ENCODE results near the gene SHB.

GRCh38 chr9:37952731-37953130 is 116.3 kb downstream of the SHB start:
- TF ChIP-seq CTCF (IDR thresholded peaks at IDR 0.05) (no peak), POLR2A (IDR thresholded peaks at IDR 0.05) (no peak)
